Activated CD8-positive, alpha-beta memory T cell treated with anti-CD3 and anti-CD28 coated beads for 36 hours (primary cell): ENCODE data around the gene FNIP1. TPM values are rescaled to one million over a fixed set of nuclear protein-coding genes. Genes with fewer than 3 reads are reported as not detected.
"Not testable (repeated sequence)": the region's sequence is repeated elsewhere in the genome, so short reads cannot be mapped to it uniquely, and the experiment has no call there.

Experiments
- CTCF ChIA-PET: fragments of 350-600 bp; sonication (Branson Sonifier 250); formaldehyde crosslinking; loops from one replicate; lab custom pipeline; 2021; ENCODE audit warnings: antibody characterized with exemption; lab: Charles Lee
- POLR2A ChIA-PET: fragments of 350-600 bp; sonication (Branson Sonifier 250); formaldehyde crosslinking; loops from one replicate; lab custom pipeline; 2021; ENCODE audit warnings: antibody characterized with exemption; lab: Charles Lee
- total RNA-seq, 2 experiments: library from RNA; stranded (reverse); gene quantifications; one replicate each; pipeline ENCODE4 v1.2.3, GENCODE V29; 2021

The FNIP1 gene
- total RNA-seq, 2 experiments from 2014 or later: 15.0 TPM

- ChIA-PET POLR2A (no interaction called here), CTCF (interaction anchor here (0.6 kb wide), 1 partner anchor 64 kb away, joined by 3 read pairs; no protein-coding TSS in a partner anchor)
Measured at GRCh38 chr5:131791866-131792265, 5.0 kb downstream of the FNIP1 start.

GRCh38 chr5:131790550-131790949 lies 6.3 kb downstream of the FNIP1 start:
- ChIA-PET CTCF (interaction anchor here (0.6 kb wide), 1 partner anchor 447 kb away, joined by 3 read pairs; no protein-coding TSS in a partner anchor), POLR2A (no interaction called here)

GRCh38 chr5:131789765-131790164 lies 7.1 kb downstream of the FNIP1 start:
- ChIA-PET CTCF (no interaction called here), POLR2A (no interaction called here)

GRCh38 chr5:131787736-131788135 lies 9.1 kb downstream of the FNIP1 start:
- ChIA-PET CTCF (no interaction called here), POLR2A (no interaction called here)

GRCh38 chr5:131786900-131787692 lies 9.7 kb downstream of the FNIP1 start:
- POLR2A ChIA-PET: no interaction called here
- CTCF ChIA-PET: no interaction called here

GRCh38 chr5:131786036-131786435 lies 10.8 kb downstream of the FNIP1 start:
- ChIA-PET CTCF (no interaction called here), POLR2A (interaction anchor here (0.6 kb wide), 1 partner anchor 132 kb away, joined by 3 read pairs; no protein-coding TSS in a partner anchor)

- ChIA-PET CTCF (interaction anchor here (0.6 kb wide), 1 partner anchor 168 kb away, joined by 3 read pairs; no protein-coding TSS in a partner anchor), POLR2A (no interaction called here)
Measured at GRCh38 chr5:131783874-131784273, 12.9 kb downstream of the FNIP1 start.

GRCh38 chr5:131783357-131783756 lies 13.5 kb downstream of the FNIP1 start:
- POLR2A ChIA-PET: interaction anchor here (0.7 kb wide), 1 partner anchor 13 kb away, joined by 6 read pairs; no protein-coding TSS in a partner anchor
- CTCF ChIA-PET: no interaction called here

- CTCF ChIA-PET: no interaction called here
- POLR2A ChIA-PET: interaction anchor here (0.7 kb wide), 1 partner anchor 13 kb away, joined by 6 read pairs; no protein-coding TSS in a partner anchor
Measured at GRCh38 chr5:131782717-131783116, 14.1 kb downstream of the FNIP1 start.

- POLR2A ChIA-PET, CTCF ChIA-PET: not testable (repeated sequence)
Measured at GRCh38 chr5:131778141-131778540, 18.7 kb downstream of the FNIP1 start.

- ChIA-PET POLR2A (no interaction called here), CTCF (no interaction called here)
Measured at GRCh38 chr5:131776450-131776849, 20.4 kb downstream of the FNIP1 start.

GRCh38 chr5:131774652-131775367 lies 22.0 kb downstream of the FNIP1 start:
- ChIA-PET CTCF (no interaction called here), POLR2A (no interaction called here)

GRCh38 chr5:131773805-131774204 lies 23.0 kb downstream of the FNIP1 start:
- POLR2A ChIA-PET: no interaction called here
- CTCF ChIA-PET: no interaction called here

GRCh38 chr5:131771692-131772091 lies 25.1 kb downstream of the FNIP1 start:
- POLR2A ChIA-PET: no interaction called here
- CTCF ChIA-PET: no interaction called here

GRCh38 chr5:131769961-131770360 lies 26.9 kb downstream of the FNIP1 start:
- CTCF ChIA-PET: no interaction called here
- POLR2A ChIA-PET: no interaction called here

- CTCF ChIA-PET: no interaction called here
- POLR2A ChIA-PET: no interaction called here
Measured at GRCh38 chr5:131769336-131769735, 27.5 kb downstream of the FNIP1 start.

GRCh38 chr5:131767891-131768290 lies 28.9 kb downstream of the FNIP1 start:
- POLR2A ChIA-PET: no interaction called here
- CTCF ChIA-PET: no interaction called here

GRCh38 chr5:131766689-131767088 lies 30.1 kb downstream of the FNIP1 start:
- POLR2A ChIA-PET: no interaction called here
- CTCF ChIA-PET: no interaction called here

GRCh38 chr5:131765261-131765660 lies 31.6 kb downstream of the FNIP1 start:
- ChIA-PET CTCF (no interaction called here), POLR2A (interaction anchor here (0.7 kb wide), 1 partner anchor 184 kb away, joined by 3 read pairs; no protein-coding TSS in a partner anchor)

GRCh38 chr5:131763968-131764367 lies 32.8 kb downstream of the FNIP1 start:
- CTCF ChIA-PET: interaction anchor here (1.3 kb wide), 1 partner anchor 83 kb away, joined by 3 read pairs; no protein-coding TSS in a partner anchor
- POLR2A ChIA-PET: no interaction called here
